ENCODE measurements around the gene EPHB1.

- TF ChIP-seq CTCF (IDR thresholded peaks at IDR 0.05; ENCODE audit: poor library complexity, severe bottlenecking) (no peak), EZH2 (IDR thresholded peaks at IDR 0.05; ENCODE audit: borderline replicate concordance, insufficient read depth, low read length, poor library complexity, severe bottlenecking) (no peak), SMC3 (conservative IDR thresholded peaks at IDR 0.05; ENCODE audit: poor library complexity) (no peak), EP300 (conservative IDR thresholded peaks at IDR 0.05; ENCODE audit: poor library complexity, severe bottlenecking) (no peak), POLR2AphosphoS5 (IDR thresholded peaks at IDR 0.05) (no peak), REST (IDR thresholded peaks at IDR 0.05; ENCODE audit: borderline replicate concordance) (no peak), TAF1 (IDR thresholded peaks at IDR 0.05; ENCODE audit: low read depth) (no peak)
Measured at GRCh38 chr3:135239615-135239884, 444.5 kb downstream of the EPHB1 start.
